ENCODE data around the gene CLIP4. TPM values are rescaled to one million over a fixed set of nuclear protein-coding genes. Genes with fewer than 3 reads are reported as not detected.

CLIP4 gene
- total and polyA plus RNA-seq, 10 of the 15 experiments (the other 5 are each of a cell fraction or from before 2014, with no cell fraction given), result 5.5 to 34.9 (median 16.8) TPM

DNA sequence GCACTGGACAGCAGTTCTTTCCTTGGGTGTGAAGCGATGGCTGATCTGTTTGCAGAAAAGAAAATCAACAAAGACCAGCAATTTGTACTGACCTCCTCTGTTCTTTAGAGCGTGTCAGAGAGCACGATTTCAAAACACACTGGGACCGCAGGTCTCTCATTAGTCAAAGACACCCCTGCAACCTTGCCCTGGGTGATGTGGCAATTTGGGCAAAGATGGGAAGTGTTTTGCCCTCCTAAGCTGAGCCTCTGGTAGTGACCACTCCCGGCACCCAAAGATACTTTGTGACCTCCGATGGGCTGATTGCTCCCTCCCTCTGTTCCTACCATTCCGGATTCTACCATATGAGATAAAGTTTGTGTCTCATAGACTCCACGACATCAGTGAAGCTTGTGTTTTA, 18.2 kb upstream of the CLIP4 start:
- Histone ChIP-seq H3K4me2 (ENCODE audit: control insufficient read depth, insufficient read depth) (no peak overlapping the region), H3K79me2 (ENCODE audit: control insufficient read depth, insufficient read depth, low read length) (no peaks in the 10 kb centered on the region), H3K27ac (ENCODE audit: control insufficient read depth, insufficient read depth) (no peak overlapping the region), H3K27me3 (replicated peaks in 1 of 2; ENCODE audit: control insufficient read depth in 2 of 2, insufficient read depth in 2 of 2, low read length in 1 of 2) (no peaks in the 10 kb centered on the region), H3K9ac (ENCODE audit: control insufficient read depth, insufficient read depth, low read length) (no peak overlapping the region), H4K20me1 (ENCODE audit: control insufficient read depth, insufficient read depth) (no peaks in the 10 kb centered on the region), H3K36me3 (ENCODE audit: control insufficient read depth in 2 of 2, insufficient read depth in 2 of 2, low read length in 1 of 2) (no peaks in the 10 kb centered on the region), H2AFZ (ENCODE audit: control insufficient read depth, low read depth, low read length) (no peak overlapping the region), H3K9me3 (replicated peaks; ENCODE audit: control insufficient read depth, insufficient read depth, low read length) (no peaks in the 10 kb centered on the region), H3K4me3 (no peak overlapping the region), H3K4me1 (ENCODE audit: control insufficient read depth, insufficient read depth, low read length) (no peaks in the 10 kb centered on the region)
- BruUV-seq (replicated peaks), result no TSS peak
- ChIA-PET POLR2A (no interaction called here), SMC1A (ENCODE audit: uncharacterized antibody, unreplicated experiment) (interaction anchor here (0.7 to 1.3 kb wide), 2 partner anchors 9 to 100 kb away, joined by 3 read pairs; no protein-coding TSS in a partner anchor), RAD21 (ENCODE audit: unreplicated experiment) (no interaction called here), CTCF (no interaction called here)
- 87% methylated on average over 8 of the region's 8 CpGs for WGBS (ENCODE audit: insufficient coverage, insufficient replicate concordance, low lambda C conversion rate, missing lambda C conversion rate)
- in situ Hi-C loops (cut with MboI) (no loop called here), intact Hi-C loops (cut with micrococcal nuclease; ENCODE audit: unreplicated experiment) (no loop called here)
- TF ChIP-seq BRCA1 (IDR thresholded peaks at IDR 0.05; ENCODE audit: low read depth, low read length), result no peak
- FAIRE-seq (no peak), ATAC-seq (no peak), DNase-seq (ENCODE audit: low read depth, low spot score) (no peak)

GRCh38 chr2:29097569-29097968, 17.6 kb upstream of the CLIP4 start:
- BruUV-seq (replicated peaks), result no TSS peak
- in situ Hi-C loops (cut with MboI), result no loop called here

More at GRCh38 chr2:29097569-29097968, 17.6 kb upstream of the CLIP4 start:
- no peak overlapping the region for H3K4me3 ChIP-seq
- H4K20me1 ChIP-seq (ENCODE audit: control insufficient read depth, insufficient read depth), result no peaks in the 10 kb centered on the region
- ChIA-PET SMC1A (ENCODE audit: uncharacterized antibody, unreplicated experiment) (no interaction called here), POLR2A (no interaction called here), CTCF (no interaction called here), RAD21 (ENCODE audit: unreplicated experiment) (no interaction called here)
- H3K9ac ChIP-seq (ENCODE audit: control insufficient read depth, insufficient read depth, low read length), result no peak overlapping the region
- H3K27ac ChIP-seq (ENCODE audit: control insufficient read depth, insufficient read depth), result no peak overlapping the region
- TF ChIP-seq TBL1XR1 (IDR thresholded peaks at IDR 0.05; ENCODE audit: low read depth, low read length), result no peak
- TF ChIP-seq RBBP5 (conservative IDR thresholded peaks at IDR 0.05), result no peak
- TF ChIP-seq RCOR1 (conservative IDR thresholded peaks at IDR 0.05; ENCODE audit: low read depth, low read length), result no peak
- H3K36me3 ChIP-seq (ENCODE audit: control insufficient read depth in 2 of 2, insufficient read depth in 2 of 2, low read length in 1 of 2), result no peaks in the 10 kb centered on the region
- ATAC-seq (no peak), DNase-seq (ENCODE audit: low read depth, low spot score) (no peak), FAIRE-seq (no peak)
- intact Hi-C loops (cut with micrococcal nuclease; ENCODE audit: unreplicated experiment), result no loop called here
- 88% methylated on average over 6 of the region's 6 CpGs for WGBS (ENCODE audit: insufficient coverage, insufficient replicate concordance, low lambda C conversion rate, missing lambda C conversion rate)
- H3K27me3 ChIP-seq (replicated peaks in 1 of 2; ENCODE audit: control insufficient read depth in 2 of 2, insufficient read depth in 2 of 2, low read length in 1 of 2), result no peaks in the 10 kb centered on the region
- H3K4me2 ChIP-seq (ENCODE audit: control insufficient read depth, insufficient read depth), result no peak overlapping the region
- H3K4me1 ChIP-seq (ENCODE audit: control insufficient read depth, insufficient read depth, low read length), result no peaks in the 10 kb centered on the region
- no peak overlapping the region for H2AFZ ChIP-seq (ENCODE audit: control insufficient read depth, low read depth, low read length)
- H3K9me3 ChIP-seq (replicated peaks; ENCODE audit: control insufficient read depth, insufficient read depth, low read length), result no peaks in the 10 kb centered on the region
- no peaks in the 10 kb centered on the region for H3K79me2 ChIP-seq (ENCODE audit: control insufficient read depth, insufficient read depth, low read length)

Data from GM12878 (cell line).